MCF 10A (cell line): ENCODE results near the gene COL23A1. TPM values are rescaled to one million over a fixed set of nuclear protein-coding genes. Genes with fewer than 3 reads are reported as not detected.

Experiments used
- BruUV-seq: library from RNA; stranded (reverse); fragments of 400-500 nt; replicated peaks from 2 replicates; lab custom pipeline; 2021; lab: Mats Ljungman, UMichigan
- CTCF ChIA-PET: fragments of 300-600 bp; sonication (Branson Sonifier 250); formaldehyde crosslinking; extraction: SDS; loops from one replicate; lab custom pipeline; 2021; ENCODE audit warnings: antibody characterized with exemption, inconsistent platforms; lab: Yijun Ruan, JAX
- POLR2A ChIA-PET: fragments of 300-600, 350-650 bp; sonication (Branson Sonifier 250); formaldehyde crosslinking; extraction: SDS; loops from one replicate; lab custom pipeline; 2020; ENCODE audit warnings: antibody characterized with exemption, inconsistent platforms; lab: Yijun Ruan, JAX
- DNase-seq: peaks from one replicate; pipeline ENCODE4 v3.0.0-alpha.2; 2018; ENCODE audit not compliant: unreplicated experiment
- H3K27ac Mint-ChIP-seq: one replicate; pipeline ENCODE4 v1.8.0; 2022; ENCODE audit warnings: mild to moderate bottlenecking, low read depth, mixed read lengths; ENCODE audit not compliant: unreplicated experiment
- H3K27me3 Mint-ChIP-seq: one replicate; pipeline ENCODE4 v1.8.0; 2022; ENCODE audit warnings: mixed read lengths; ENCODE audit not compliant: insufficient read depth, unreplicated experiment
- H3K36me3 Mint-ChIP-seq: one replicate; pipeline ENCODE4 v1.8.0; 2022; ENCODE audit warnings: mild to moderate bottlenecking, moderate library complexity, mixed read lengths; ENCODE audit not compliant: insufficient read depth, unreplicated experiment
- H3K4me1 Mint-ChIP-seq: one replicate; pipeline ENCODE4 v1.8.0; 2022; ENCODE audit warnings: mixed read lengths; ENCODE audit not compliant: insufficient read depth, unreplicated experiment
- H3K4me3 Mint-ChIP-seq: one replicate; pipeline ENCODE4 v1.8.0; 2022; ENCODE audit warnings: mild to moderate bottlenecking, moderate library complexity, mixed read lengths; ENCODE audit not compliant: unreplicated experiment
- H3K9me3 Mint-ChIP-seq: one replicate; pipeline ENCODE4 v1.8.0; 2022; ENCODE audit warnings: mixed read lengths; ENCODE audit not compliant: unreplicated experiment
- intact Hi-C: fragments of 100-400 bp; cut with micrococcal nuclease; formaldehyde crosslinking; loops from 2 replicates; pipeline ENCODE4 v1.14.1; 2022
- total RNA-seq: library from RNA; stranded (reverse); gene quantifications from 2 replicates; pipeline ENCODE4 v1.2.3, GENCODE V29; 2022
- TF ChIP-seq, protein P1 (sequence below): fragments of 200-600 bp; IDR thresholded peaks from one replicate; pipeline ENCODE4 v1.8.0; 2022; ENCODE audit warnings: antibody characterized with exemption, mild to moderate bottlenecking; ENCODE audit not compliant: unreplicated experiment

COL23A1 gene
- total RNA-seq, 1 experiment from 2014 or later = not detected

GRCh38 chr5:178441486-178442270, 148.5 kb downstream of the COL23A1 start:
- DNase-seq = no peak
- peaks cover 13% of the 10 kb centered on the region for H3K27me3 Mint-ChIP-seq
- POLR2A ChIA-PET = interaction anchor here (0.7 kb wide), 1 partner anchor 12 kb away, joined by 4 read pairs; no protein-coding TSS in a partner anchor
- no peak overlapping the region for H3K27ac Mint-ChIP-seq
- H3K9me3 Mint-ChIP-seq = no peaks in the 10 kb centered on the region
- no peaks in the 10 kb centered on the region for H3K36me3 Mint-ChIP-seq
- CTCF ChIA-PET = interaction anchor here (0.6 to 3.5 kb wide), 5 partner anchors 11 to 981 kb away, joined by 3 to 15 read pairs (median 3); no protein-coding TSS in a partner anchor
- BruUV-seq = no TSS peak
- no peak overlapping the region for H3K4me3 Mint-ChIP-seq
- H3K4me1 Mint-ChIP-seq = no peaks in the 10 kb centered on the region
- intact Hi-C loops = no loop called here
- TF ChIP-seq, protein P1, sequence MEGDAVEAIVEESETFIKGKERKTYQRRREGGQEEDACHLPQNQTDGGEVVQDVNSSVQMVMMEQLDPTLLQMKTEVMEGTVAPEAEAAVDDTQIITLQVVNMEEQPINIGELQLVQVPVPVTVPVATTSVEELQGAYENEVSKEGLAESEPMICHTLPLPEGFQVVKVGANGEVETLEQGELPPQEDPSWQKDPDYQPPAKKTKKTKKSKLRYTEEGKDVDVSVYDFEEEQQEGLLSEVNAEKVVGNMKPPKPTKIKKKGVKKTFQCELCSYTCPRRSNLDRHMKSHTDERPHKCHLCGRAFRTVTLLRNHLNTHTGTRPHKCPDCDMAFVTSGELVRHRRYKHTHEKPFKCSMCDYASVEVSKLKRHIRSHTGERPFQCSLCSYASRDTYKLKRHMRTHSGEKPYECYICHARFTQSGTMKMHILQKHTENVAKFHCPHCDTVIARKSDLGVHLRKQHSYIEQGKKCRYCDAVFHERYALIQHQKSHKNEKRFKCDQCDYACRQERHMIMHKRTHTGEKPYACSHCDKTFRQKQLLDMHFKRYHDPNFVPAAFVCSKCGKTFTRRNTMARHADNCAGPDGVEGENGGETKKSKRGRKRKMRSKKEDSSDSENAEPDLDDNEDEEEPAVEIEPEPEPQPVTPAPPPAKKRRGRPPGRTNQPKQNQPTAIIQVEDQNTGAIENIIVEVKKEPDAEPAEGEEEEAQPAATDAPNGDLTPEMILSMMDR = no peak

DNA sequence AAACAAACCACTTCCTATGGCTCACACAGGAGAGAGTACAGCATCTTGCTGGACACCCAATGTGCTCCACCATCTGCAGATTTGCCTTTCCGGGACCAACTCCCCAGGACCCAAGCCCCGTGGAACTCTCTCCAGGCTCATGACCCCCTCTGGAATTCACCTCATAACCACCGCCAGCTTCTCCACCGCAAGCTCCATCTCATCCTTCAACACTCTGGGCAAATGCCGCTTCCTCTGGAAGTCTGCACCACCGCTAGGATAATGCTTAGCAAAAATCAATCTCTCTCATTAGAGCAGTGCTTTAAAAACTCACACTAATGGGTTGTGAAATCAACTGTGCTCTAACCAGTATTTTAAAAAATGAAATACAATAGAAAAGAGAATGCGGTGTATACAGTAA, 150.0 kb downstream of the COL23A1 start:
- H3K36me3 Mint-ChIP-seq = no peaks in the 10 kb centered on the region
- H3K27me3 Mint-ChIP-seq = peaks cover 27% of the 10 kb centered on the region
- POLR2A ChIA-PET = no interaction called here
- TF ChIP-seq, protein P1 = no peak
- CTCF ChIA-PET = interaction anchor here (4.1 kb wide), 1 partner anchor 21 kb away, joined by 15 read pairs; no protein-coding TSS in a partner anchor
- H3K27ac Mint-ChIP-seq = no peak overlapping the region
- DNase-seq = no peak
- no peaks in the 10 kb centered on the region for H3K9me3 Mint-ChIP-seq
- intact Hi-C loops = no loop called here
- H3K4me1 Mint-ChIP-seq = no peaks in the 10 kb centered on the region
- no peak overlapping the region for H3K4me3 Mint-ChIP-seq
- BruUV-seq = no TSS peak

DNA sequence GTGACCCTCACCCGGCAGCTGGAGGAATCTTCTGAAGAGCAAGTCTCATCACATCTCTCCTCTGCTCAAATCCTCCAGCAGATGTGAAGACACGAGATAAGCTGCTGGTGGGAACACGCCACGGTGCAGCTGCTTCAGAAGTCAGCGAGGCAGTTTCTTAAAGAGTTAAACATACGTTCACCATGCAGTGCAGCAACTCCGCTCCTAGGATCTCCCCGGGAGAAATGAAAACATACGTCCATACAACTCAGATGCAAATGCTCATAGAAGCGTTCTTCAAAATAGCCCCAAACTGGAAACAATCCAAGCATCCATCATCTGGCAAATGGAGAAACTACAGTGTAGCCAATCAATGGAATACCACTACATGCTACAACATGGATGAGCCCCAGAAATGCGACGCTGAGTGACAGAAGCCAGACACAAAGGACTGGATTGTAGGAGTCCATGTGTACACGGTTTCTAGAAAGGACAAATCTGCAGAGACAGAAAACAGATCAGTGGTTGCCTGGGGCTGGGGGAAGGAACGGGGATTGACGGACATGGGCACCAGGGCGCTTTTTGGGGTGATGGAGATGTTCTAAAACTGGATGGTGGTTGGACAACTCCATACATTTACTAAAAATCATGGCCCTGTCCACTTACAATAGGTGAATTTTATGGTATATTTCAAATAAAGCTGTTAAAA, 150.6 kb downstream of the COL23A1 start:
- ChIA-PET POLR2A (no interaction called here), CTCF (interaction anchor here (4.1 kb wide), 1 partner anchor 21 kb away, joined by 15 read pairs; no protein-coding TSS in a partner anchor)
- TF ChIP-seq, protein P1 = no peak
- Mint-ChIP-seq H3K27ac (no peak overlapping the region), H3K27me3 (peaks cover 28% of the 10 kb centered on the region), H3K4me3 (no peak overlapping the region), H3K36me3 (no peaks in the 10 kb centered on the region), H3K4me1 (no peaks in the 10 kb centered on the region), H3K9me3 (no peaks in the 10 kb centered on the region)
- no TSS peak for BruUV-seq
- intact Hi-C loops = no loop called here
- DNase-seq = no peak

DNA sequence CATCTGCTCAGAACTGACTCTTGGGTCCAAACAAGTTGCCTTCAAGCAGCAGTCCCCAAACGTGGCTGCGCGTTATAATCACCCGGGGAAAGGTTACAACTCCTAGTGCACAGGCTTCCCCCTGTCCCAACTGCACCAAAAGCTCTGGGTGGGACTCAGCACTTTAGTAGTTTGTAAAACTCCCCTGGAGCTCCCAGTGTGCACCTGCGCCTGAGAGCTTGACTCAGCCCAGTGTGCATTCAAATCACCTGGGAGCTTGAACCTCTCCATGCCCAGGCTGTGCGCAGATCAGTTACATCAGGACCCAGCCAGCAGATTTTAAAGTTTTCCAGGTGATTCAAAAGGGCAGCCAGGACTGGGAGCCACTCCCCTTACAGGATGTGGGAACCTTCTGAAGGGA, 151.4 kb downstream of the COL23A1 start:
- H3K36me3 Mint-ChIP-seq = no peaks in the 10 kb centered on the region
- H3K4me1 Mint-ChIP-seq = no peaks in the 10 kb centered on the region
- H3K9me3 Mint-ChIP-seq = no peaks in the 10 kb centered on the region
- no TSS peak for BruUV-seq
- intact Hi-C loops = no loop called here
- TF ChIP-seq, protein P1 = no peak
- ChIA-PET POLR2A (no interaction called here), CTCF (interaction anchor here (4.1 kb wide), 1 partner anchor 22 kb away, joined by 15 read pairs; no protein-coding TSS in a partner anchor)
- H3K4me3 Mint-ChIP-seq = no peak overlapping the region
- H3K27me3 Mint-ChIP-seq = peaks cover 28% of the 10 kb centered on the region
- no peak overlapping the region for H3K27ac Mint-ChIP-seq
- no peak for DNase-seq
